ENCODE measurements around the gene PARN.

GRCh38 chr16:14409563-14409962 lies 220.5 kb downstream of the PARN start:
- no peak for TF ChIP-seq POLR2AphosphoS5 (IDR thresholded peaks at IDR 0.05; ENCODE audit: borderline replicate concordance, low read depth, low read length)
- TF ChIP-seq EZH2 (IDR thresholded peaks at IDR 0.05), result no peak
